HG03521 (cell line): ENCODE results near the gene ITPRIPL1.
"Not testable (repeated sequence)": the region's sequence is repeated elsewhere in the genome, so short reads cannot be mapped to it uniquely, and the experiment has no call there.

Source experiments
- ATAC-seq: cut with Tn5 transposase; IDR thresholded peaks from one replicate; pipeline ENCODE4 v1.9.1; 2021; ENCODE audit warnings: mild to moderate bottlenecking, moderate library complexity; ENCODE audit not compliant: unreplicated experiment

The ITPRIPL1 gene

GRCh38 chr2:96325041-96325883, at the start of gene ITPRIPL1:
Gene ITPRIPL1 (plus strand): TSS chr2:96325317. CDS start chr2:96325840, 523 bp downstream.
- no peak for ATAC-seq

DNA sequence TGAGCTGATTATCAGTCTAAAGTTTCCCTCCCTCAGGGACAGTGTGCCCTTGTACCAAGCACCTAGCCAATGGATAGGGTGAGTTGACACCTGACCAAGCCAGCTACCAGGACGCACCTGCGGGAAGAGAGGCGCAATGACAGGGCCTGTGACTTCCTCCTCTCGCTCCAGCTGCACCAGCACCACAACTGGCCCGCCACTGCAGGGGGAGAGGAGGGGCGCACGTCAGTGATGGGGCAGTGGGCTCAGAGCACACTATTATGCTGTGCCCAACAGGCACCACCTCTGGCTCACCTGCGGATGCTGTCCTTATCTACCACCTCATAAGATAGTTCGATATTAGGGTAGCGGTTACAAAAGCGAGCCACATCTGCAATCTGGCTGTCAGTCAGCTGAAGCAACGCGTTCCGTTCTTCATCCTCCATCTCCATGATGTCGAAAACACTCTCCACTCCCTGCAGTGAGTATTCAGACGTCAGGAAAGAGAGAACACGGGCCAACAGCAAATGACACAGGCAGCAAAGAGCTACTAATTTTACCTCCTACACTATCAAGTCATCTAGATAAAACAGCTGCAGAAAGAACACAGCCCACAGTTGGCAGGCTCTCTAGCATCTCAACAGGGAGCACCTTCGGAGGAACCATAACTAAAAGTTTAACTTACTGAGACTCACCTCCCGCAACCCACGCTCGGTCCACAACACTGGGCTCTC, 48.2 kb upstream of the ITPRIPL1 start:
- ATAC-seq, result no peak

DNA sequence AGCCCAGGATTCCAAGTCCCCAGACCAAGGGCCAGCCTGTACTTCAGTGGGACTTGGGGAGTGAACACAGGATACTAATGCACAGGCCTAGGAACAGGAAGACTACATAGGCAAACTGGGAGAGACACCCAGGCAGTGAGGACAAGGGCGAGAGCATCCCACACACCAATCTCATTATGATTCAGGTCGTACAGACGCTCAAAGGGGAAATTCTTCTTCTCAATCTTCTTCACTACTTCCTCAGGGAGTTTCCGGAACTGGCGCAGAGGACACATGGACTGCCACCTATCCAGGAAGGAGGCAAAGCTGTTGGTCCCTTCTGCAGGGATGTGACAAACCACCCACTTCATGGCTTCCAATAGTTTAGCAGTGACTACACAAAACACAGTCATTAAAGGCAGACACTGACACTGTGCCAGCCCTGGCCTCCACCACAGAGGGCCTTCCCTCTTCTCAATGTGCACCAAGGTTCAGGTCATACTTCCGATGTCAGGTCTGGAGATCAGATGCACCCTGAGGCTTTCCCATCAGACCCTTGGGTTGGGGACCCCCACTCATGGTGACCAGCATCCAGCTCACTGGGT, 37.8 kb upstream of the ITPRIPL1 start:
- ATAC-seq, result no peak

DNA sequence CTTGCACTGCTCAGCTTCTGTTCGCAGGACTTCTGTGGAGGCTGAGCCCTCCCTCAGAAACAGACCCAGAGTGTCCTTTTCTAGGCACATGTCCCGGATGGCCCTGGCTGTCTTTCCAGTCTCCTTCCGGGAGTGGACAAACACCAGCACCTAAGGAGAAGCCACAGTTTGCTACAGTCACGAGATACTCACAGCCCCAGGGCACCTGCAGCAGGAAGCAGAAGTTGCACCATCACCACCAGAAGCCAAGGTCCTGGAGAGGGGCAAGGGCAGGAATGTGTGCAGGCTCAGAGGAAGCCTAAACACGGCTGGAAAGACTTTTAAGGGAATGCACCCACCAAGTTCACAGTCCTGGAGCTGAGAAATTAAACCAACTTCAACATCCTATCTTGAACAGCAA, 33.4 kb upstream of the ITPRIPL1 start:
- ATAC-seq, result no peak

- ATAC-seq, result not testable (repeated sequence)
Measured at GRCh38 chr2:96294271-96294670, 30.8 kb upstream of the ITPRIPL1 start.

- ATAC-seq, result no peak
Measured at GRCh38 chr2:96296925-96297324, 28.2 kb upstream of the ITPRIPL1 start.

DNA sequence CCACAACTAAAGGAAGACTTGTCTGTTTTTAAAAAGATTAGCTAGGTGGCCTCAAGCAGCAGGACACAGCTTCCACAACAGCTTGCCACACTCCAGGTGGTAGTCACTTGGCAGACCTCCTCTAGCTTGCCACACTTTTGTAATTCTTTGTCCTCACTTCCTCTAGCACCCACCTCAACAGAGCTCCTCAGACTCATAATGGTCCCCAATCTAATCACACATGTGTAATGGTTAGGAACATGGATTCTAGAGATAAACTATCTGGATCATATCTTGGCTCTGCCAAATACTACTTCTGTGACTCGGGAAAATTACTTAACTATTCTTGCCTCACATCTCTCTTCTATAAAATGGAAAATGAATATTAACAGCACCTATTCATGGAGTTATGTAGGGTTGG, 23.3 kb upstream of the ITPRIPL1 start:
- ATAC-seq, result no peak

GRCh38 chr2:96304606-96305005, 20.5 kb upstream of the ITPRIPL1 start:
- no peak for ATAC-seq

DNA sequence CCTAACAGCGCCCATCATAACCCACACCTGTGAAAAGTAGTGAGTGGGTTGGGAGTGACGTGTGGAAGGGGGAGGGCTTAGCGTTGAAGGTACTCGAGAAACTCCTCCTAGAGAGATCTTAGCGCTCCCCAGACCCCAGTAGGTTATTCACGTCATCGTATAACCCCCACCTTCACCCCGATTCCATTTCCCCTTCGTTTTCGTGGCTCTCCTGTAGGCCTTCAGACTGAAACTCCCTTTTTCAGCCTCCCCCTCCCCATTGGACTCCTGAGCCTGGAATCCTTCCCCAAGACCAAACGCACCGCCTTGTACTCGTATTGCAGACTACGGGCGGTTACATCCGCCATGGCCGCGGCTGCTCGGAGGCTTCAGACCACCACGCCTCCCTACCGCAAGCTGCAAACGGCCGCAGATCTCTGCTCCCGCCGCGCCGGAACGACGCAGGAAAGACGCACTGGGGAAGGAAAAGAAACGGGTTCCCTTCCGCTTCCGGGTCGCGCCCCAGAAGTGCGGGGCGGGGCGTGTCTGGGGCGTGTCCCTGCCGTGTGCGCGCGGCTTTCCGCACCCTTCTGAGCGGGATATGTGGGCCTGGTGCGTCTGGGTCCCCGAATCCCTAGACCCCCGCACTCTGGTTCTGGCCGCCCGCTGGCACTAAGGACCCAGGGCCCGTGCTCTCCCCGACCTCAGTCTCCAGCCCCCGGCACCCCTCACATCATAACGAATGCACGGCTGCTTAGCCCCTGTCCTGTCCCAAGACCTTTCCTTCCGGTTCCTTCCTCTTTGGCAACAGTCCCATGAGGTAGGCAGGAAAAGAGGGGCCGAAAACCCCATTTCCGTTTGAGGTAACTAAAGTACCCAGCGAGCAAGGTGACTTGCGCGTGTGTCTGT, 19.8 kb upstream of the ITPRIPL1 start, which contains the start of gene SNRNP200:
Gene SNRNP200, minus strand, starts transcription at position 456 of the 888 bp plus-strand sequence. Its CDS starts 109 bp downstream, at position 347.
- peak; percentile 89 for ATAC-seq

GRCh38 chr2:96305979-96306308, 19.2 kb upstream of the ITPRIPL1 start:
- no peak for ATAC-seq

- ATAC-seq, result no peak
Measured at GRCh38 chr2:96306370-96306769, 18.7 kb upstream of the ITPRIPL1 start.

DNA sequence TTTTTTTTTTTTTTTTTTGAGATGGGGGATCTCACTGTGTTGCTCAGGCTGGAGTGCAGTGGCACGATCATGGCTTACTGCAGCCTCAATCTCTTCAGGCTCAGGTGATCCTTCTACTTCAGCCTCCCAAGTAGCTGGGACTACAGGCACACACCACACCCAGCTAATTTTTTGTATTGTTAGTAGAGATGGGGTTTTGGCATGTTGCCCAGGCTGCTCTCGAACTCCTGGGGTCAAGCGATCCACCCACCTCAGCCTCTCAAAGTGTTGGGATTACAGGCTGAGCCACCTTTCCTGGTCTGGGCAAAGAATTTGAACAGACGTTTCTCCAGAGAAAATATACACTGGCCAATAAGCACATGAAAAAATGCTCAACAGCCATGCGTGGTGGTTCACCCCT, 16.9 kb upstream of the ITPRIPL1 start:
- ATAC-seq, result no peak

DNA sequence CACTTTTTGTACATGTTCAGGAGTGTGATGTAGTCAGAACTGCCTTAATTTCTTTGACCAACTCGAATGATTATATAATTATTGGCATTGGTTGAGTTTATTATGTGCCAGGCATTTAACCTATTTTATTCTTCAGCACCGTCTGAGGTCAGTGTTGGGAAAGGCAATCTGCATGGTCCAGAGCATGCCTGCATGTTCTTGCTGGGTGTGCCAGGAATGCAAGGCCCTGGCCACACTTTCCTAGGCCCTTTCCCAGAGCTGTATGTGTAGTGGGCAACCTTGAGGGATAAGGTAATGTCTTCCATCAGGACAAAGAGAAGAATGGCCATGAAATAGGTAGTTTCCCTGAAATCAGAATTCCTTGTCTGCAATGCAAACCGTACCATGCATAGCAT, 10.1 kb upstream of the ITPRIPL1 start:
- no peak for ATAC-seq

- no peak for ATAC-seq
Measured at GRCh38 chr2:96315400-96316071, 9.6 kb upstream of the ITPRIPL1 start.

GRCh38 chr2:96316999-96317398, 8.1 kb upstream of the ITPRIPL1 start:
- ATAC-seq, result no peak

- ATAC-seq, result no peak
Measured at GRCh38 chr2:96317584-96317997, 7.5 kb upstream of the ITPRIPL1 start.

DNA sequence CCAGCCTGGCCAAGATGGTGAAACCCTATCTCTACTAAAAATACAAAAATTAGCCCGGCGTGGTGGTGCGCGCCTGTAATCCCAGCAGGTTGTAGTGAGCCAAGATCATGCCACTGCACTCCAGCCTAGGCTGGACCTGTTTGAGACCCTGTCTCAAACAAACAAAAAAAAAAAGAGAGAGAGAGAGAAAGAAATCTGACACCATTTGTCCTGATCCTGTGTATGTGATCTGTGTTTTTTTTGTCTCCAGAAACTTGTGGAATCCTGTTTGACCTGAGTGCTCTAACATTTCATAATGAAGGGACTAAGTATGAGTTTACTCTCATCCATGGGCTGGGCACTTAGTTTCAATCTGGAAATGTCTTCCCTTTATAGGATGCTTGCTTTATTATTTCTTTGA, 6.4 kb upstream of the ITPRIPL1 start:
- no peak for ATAC-seq

- no peak for ATAC-seq
Measured at GRCh38 chr2:96319396-96319795, 5.7 kb upstream of the ITPRIPL1 start.

DNA sequence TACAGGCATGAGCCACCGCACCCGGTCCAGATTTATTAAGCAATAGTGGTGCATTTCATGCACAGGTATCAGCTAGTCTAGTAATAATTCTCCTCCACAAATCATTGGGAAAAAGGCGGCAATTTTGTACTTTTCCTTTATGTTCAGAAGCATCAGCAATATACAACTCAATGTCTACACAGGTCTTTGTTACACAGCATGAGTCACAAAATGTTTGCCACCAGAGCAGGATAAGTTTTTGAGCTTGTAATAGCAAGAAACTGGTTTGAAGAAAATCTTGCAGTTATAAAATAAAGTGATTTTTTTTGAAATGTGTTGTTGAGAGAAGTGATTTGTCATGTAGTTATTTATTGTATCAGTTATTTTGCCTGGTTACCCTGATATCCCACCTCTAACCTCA, 4.8 kb upstream of the ITPRIPL1 start:
- ATAC-seq, result no peak
